Ovary (tissue), 9 donors: ENCODE results near the gene ZBTB7A. TPM values are rescaled to one million over a fixed set of nuclear protein-coding genes. Genes with fewer than 3 reads are reported as not detected.

ENCODE experiments used
- DNase-seq, 5 donors: peaks; one replicate each; pipeline ENCODE4 v3.0.0-alpha.2; 2019 to 2020
- H3K27ac ChIP-seq, 2 donors: fragments of 200-600 bp; one replicate each; pipeline versions ENCODE4 v1.5.1 to v1.8.0; 2019 to 2022
- H3K27me3 ChIP-seq: fragments of 200-600 bp; one replicate; pipeline ENCODE4 v1.8.0; 2022
- H3K36me3 ChIP-seq: fragments of 200-600 bp; sonication (generic); one replicate; pipeline ENCODE4 v1.5.1; 2019
- H3K4me1 ChIP-seq: one replicate; pipeline ENCODE4 v1.8.1; 2013; ENCODE audit warnings: mild to moderate bottlenecking, moderate library complexity; ENCODE audit not compliant: insufficient read depth
- H3K4me3 ChIP-seq: fragments of 200-600 bp; sonication (generic); one replicate; pipeline ENCODE4 v1.5.1; 2017
- H3K9me3 ChIP-seq, 2 donors: fragments of 200-600 bp in 1 of 2; sonication (generic) in 1 of 2; one replicate each; pipeline versions ENCODE4 v1.5.1 to v1.8.1; 2013 to 2019; ENCODE audit warnings: mild to moderate bottlenecking in 1 of 2, moderate library complexity in 1 of 2
- EP300 ChIP-seq: sonication (generic); formaldehyde crosslinking; IDR thresholded peaks from one replicate; pipeline ENCODE4 v1.6.1; 2017; ENCODE audit warnings: antibody characterized with exemption
- POLR2A ChIP-seq: fragments of 450-650 bp; IDR thresholded peaks from one replicate; pipeline ENCODE4 v1.6.1; 2017; ENCODE audit warnings: antibody characterized with exemption, mild to moderate bottlenecking, moderate library complexity
- WGBS, 3 donors: extraction: QIAGEN DNeasy Blood & Tissue Kit in 1 of 3; methylation state at CpG; one replicate each; pipeline versions ENCODE4 v1.1.5 to v1.1.7; 2013 to 2017; 5-methylcytosine and 5-hydroxymethylcytosine counted together
- intact Hi-C, 4 donors: fragments of 100-400 bp; cut with DNase I; formaldehyde crosslinking; loops; one replicate each; pipeline versions ENCODE4 v1.11.0 to v1.15.1; 2022 to 2023
- polyA plus RNA-seq, 2 donors: library from polyadenylated mRNA; stranded (reverse); fragments of 200-250 nt in 1 of 2; fragments of 350-450 nt in 1 of 2; fragmentation: Illumina TruSeq in 1 of 2; extraction: RNeasy Lipid Tissue Mini Kit (QIAGEN cat#74804) in 1 of 2; gene quantifications; one replicate each; pipeline ENCODE4 v1.2.3, GENCODE V29; 2013 to 2014
- total RNA-seq, 7 donors: library from RNA; depleted of rRNA in 2 of 7; stranded (reverse); fragments of >200 nt in 2 of 7; fragmentation: NEBNext Ultra II Directional in 3 of 7; extraction: Animal tissue kit (Norgen Biotek cat#: 25700) in 3 of 7; gene quantifications; one replicate each; pipeline versions ENCODE4 v1.1.0 to v1.2.4, GENCODE V29; 2016 to 2023
- TF ChIP-seq, protein P1 (sequence below), 3 donors: fragments of 450-650 bp in 2 of 3; fragments of 200-600 bp in 1 of 3; IDR thresholded peaks; one replicate each; pipeline versions ENCODE4 v1.5.1 to v1.8.0; 2016 to 2022; ENCODE audit warnings: antibody characterized with exemption in 3 of 3, mild to moderate bottlenecking in 1 of 3
- donor health status: DM: no; HTN: no; CAD: no; lungs with moderate emphysema.
- donor health status: DM: no; HTN: no; CAD: no.
- donor health status: Bipolar disorder and iron deficiency.
- donor health status: DM: yes; HTN: yes; CAD: no.
- donor health status: DM: no; HTN: no; CAD: no.
- donor health status: DM: yes; HTN: yes; CAD: no.

ZBTB7A gene
- total and polyA plus RNA-seq, 9 donors, result 9.1 to 56.4 (median 38.5) TPM

DNA sequence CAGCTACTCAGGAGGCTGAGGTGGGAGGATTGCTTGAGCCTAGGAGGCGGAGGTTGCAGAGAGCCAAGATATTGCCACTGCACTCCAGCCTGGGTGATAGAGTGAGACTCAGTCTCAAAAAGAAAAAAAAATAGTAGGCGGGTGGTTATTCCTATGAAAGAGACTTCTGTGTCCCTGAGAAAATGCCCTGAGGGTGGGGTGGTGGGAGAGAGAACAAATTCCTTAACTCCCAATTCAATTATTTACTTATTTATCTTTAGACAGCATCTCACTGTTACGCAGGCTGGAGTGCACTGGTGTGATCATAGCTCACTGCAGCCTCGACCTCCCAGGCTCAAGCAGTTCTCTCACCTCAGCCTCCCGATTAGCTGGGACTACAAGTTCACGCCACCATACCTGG, 71.1 kb downstream of the ZBTB7A start:
- no peaks in the 10 kb centered on the region for H3K27me3 ChIP-seq
- H3K4me3 ChIP-seq, result no peak overlapping the region
- DNase-seq, result no peak
- no peaks in the 10 kb centered on the region for H3K36me3 ChIP-seq
- H3K27ac ChIP-seq, result no peak overlapping the region
- TF ChIP-seq, protein P1, sequence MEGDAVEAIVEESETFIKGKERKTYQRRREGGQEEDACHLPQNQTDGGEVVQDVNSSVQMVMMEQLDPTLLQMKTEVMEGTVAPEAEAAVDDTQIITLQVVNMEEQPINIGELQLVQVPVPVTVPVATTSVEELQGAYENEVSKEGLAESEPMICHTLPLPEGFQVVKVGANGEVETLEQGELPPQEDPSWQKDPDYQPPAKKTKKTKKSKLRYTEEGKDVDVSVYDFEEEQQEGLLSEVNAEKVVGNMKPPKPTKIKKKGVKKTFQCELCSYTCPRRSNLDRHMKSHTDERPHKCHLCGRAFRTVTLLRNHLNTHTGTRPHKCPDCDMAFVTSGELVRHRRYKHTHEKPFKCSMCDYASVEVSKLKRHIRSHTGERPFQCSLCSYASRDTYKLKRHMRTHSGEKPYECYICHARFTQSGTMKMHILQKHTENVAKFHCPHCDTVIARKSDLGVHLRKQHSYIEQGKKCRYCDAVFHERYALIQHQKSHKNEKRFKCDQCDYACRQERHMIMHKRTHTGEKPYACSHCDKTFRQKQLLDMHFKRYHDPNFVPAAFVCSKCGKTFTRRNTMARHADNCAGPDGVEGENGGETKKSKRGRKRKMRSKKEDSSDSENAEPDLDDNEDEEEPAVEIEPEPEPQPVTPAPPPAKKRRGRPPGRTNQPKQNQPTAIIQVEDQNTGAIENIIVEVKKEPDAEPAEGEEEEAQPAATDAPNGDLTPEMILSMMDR (IDR thresholded peaks at IDR 0.05), result no peak
- TF ChIP-seq POLR2A (no peak), EP300 (no peak)
- no peaks in the 10 kb centered on the region for H3K9me3 ChIP-seq
- intact Hi-C loops, result no loop called here
- H3K4me1 ChIP-seq, result no peaks in the 10 kb centered on the region
- 77 to 80% (median 79%) methylated on average over 6 of the region's 6 CpGs for WGBS, 3 donors

Other genes with a start within 250 kb of the ZBTB7A start
- under 1 TPM in 5 of 7 donors, not detected in 2; 0.05 to 0.25 (median 0.11) TPM for gene ZFR2, start 197.9 kb downstream of the ZBTB7A start, total RNA-seq
- gene ZFR2, start 197.9 kb downstream of the ZBTB7A start, polyA plus RNA-seq, result under 1 TPM in 1 of 2 donors, not detected in 1; 0.17 TPM
- under 1 TPM in 1 of 7 donors, not detected in 6; 0.31 TPM for gene ATCAY, start 186.2 kb downstream of the ZBTB7A start, total RNA-seq
- gene ATCAY, start 186.2 kb downstream of the ZBTB7A start, polyA plus RNA-seq, result not detected
- under 1 TPM in 3 of 7 donors, not detected in 4; 0.26 to 0.40 (median 0.40) TPM for gene NMRK2, start 133.8 kb downstream of the ZBTB7A start, total RNA-seq
- under 1 TPM in 1 of 2 donors, not detected in 1; 0.93 TPM for gene NMRK2, start 133.8 kb downstream of the ZBTB7A start, polyA plus RNA-seq
- 100 to 1,000 TPM in 1 of 7 donors, 10 to 100 TPM in 6; 46.3 to 101 (median 57.0) TPM for gene DAPK3, start 95.8 kb downstream of the ZBTB7A start, total RNA-seq
- gene DAPK3, start 95.8 kb downstream of the ZBTB7A start, polyA plus RNA-seq, result 10 to 100 TPM in 1 of 2 donors, 1 to 10 TPM in 1; 8.3 to 66.5 TPM
- gene EEF2, start 81.4 kb downstream of the ZBTB7A start, total RNA-seq, result 1,000 to 10,000 TPM; 1,491 to 4,634 (median 4,119) TPM
- gene EEF2, start 81.4 kb downstream of the ZBTB7A start, polyA plus RNA-seq, result 1,000 to 10,000 TPM; 2,682 to 3,932 TPM
- gene PIAS4, start 59.2 kb downstream of the ZBTB7A start, total RNA-seq, result 10 to 100 TPM; 11.6 to 29.7 (median 23.6) TPM
- gene PIAS4, start 59.2 kb downstream of the ZBTB7A start, polyA plus RNA-seq, result 10 to 100 TPM in 1 of 2 donors, 1 to 10 TPM in 1; 5.2 to 18.9 TPM
- 100 to 1,000 TPM in 5 of 7 donors, 10 to 100 TPM in 2; 39.9 to 130 (median 116) TPM for gene MAP2K2, start 57.2 kb upstream of the ZBTB7A start, total RNA-seq
- gene MAP2K2, start 57.2 kb upstream of the ZBTB7A start, polyA plus RNA-seq, result 100 to 1,000 TPM; 108 to 136 TPM
- gene CREB3L3, start 86.7 kb upstream of the ZBTB7A start, total RNA-seq, result 1 to 10 TPM in 1 of 7 donors, not detected in 6; 2.7 TPM
- gene CREB3L3, start 86.7 kb upstream of the ZBTB7A start, polyA plus RNA-seq, result 1 to 10 TPM in 1 of 2 donors, under 1 TPM in 1; 0.22 to 1.0 TPM
- gene SIRT6, start 115.7 kb upstream of the ZBTB7A start, total RNA-seq, result 10 to 100 TPM; 11.1 to 19.9 (median 16.5) TPM
- gene SIRT6, start 115.7 kb upstream of the ZBTB7A start, polyA plus RNA-seq, result 10 to 100 TPM in 1 of 2 donors, under 1 TPM in 1; 0.32 to 16.9 TPM
- gene ANKRD24, start 115.8 kb upstream of the ZBTB7A start, total RNA-seq, result 1 to 10 TPM in 6 of 7 donors, under 1 TPM in 1; 0.81 to 1.3 (median 1.2) TPM
- gene ANKRD24, start 115.8 kb upstream of the ZBTB7A start, polyA plus RNA-seq, result 1 to 10 TPM in 1 of 2 donors, under 1 TPM in 1; 0.45 to 1.3 TPM
- 1 to 10 TPM in 5 of 7 donors, under 1 TPM in 1, not detected in 1; 0.58 to 6.6 (median 2.0) TPM for gene EBI3, start 162.6 kb upstream of the ZBTB7A start, total RNA-seq
- gene EBI3, start 162.6 kb upstream of the ZBTB7A start, polyA plus RNA-seq, result 1 to 10 TPM in 1 of 2 donors, under 1 TPM in 1; 0.90 to 1.1 TPM
- gene YJU2, start 180.2 kb upstream of the ZBTB7A start, total RNA-seq, result 10 to 100 TPM; 18.4 to 27.5 (median 21.5) TPM
- gene YJU2, start 180.2 kb upstream of the ZBTB7A start, polyA plus RNA-seq, result 10 to 100 TPM; 20.7 to 33.1 TPM
- gene SHD, start 212.4 kb upstream of the ZBTB7A start, total RNA-seq, result under 1 TPM in 2 of 7 donors, not detected in 5; 0.24 to 0.48 TPM
- gene SHD, start 212.4 kb upstream of the ZBTB7A start, polyA plus RNA-seq, result under 1 TPM in 1 of 2 donors, not detected in 1; 0.86 TPM
- gene TMIGD2, start 235.5 kb upstream of the ZBTB7A start, total RNA-seq, result under 1 TPM in 1 of 7 donors, not detected in 6; 0.36 TPM
- under 1 TPM in 1 of 2 donors, not detected in 1; 0.29 TPM for gene TMIGD2, start 235.5 kb upstream of the ZBTB7A start, polyA plus RNA-seq
- gene FSD1, start 237.7 kb upstream of the ZBTB7A start, total RNA-seq, result under 1 TPM in 2 of 7 donors, not detected in 5; 0.11 to 0.18 TPM
- gene FSD1, start 237.7 kb upstream of the ZBTB7A start, polyA plus RNA-seq, result under 1 TPM in 1 of 2 donors, not detected in 1; 0.48 TPM